Subcutaneous abdominal adipose tissue (tissue), 5 donors: ENCODE measurements around the gene DNAH11.
"Not testable (repeated sequence)": the region's sequence is repeated elsewhere in the genome, so short reads cannot be mapped to it uniquely, and the experiment has no call there.

ENCODE experiments used
- H3K27ac ChIP-seq: one replicate; pipeline ENCODE4 v1.7.0; 2013; ENCODE audit warnings: low read depth, mild to moderate bottlenecking, inconsistent platforms, low read length, moderate library complexity
- H3K27me3 ChIP-seq, 5 donors: one replicate each; pipeline ENCODE4 v1.7.0; 2013; ENCODE audit warnings: low read length in 5 of 5, inconsistent platforms in 1 of 5; ENCODE audit not compliant: control insufficient read depth in 5 of 5, insufficient read depth in 4 of 5
- H3K36me3 ChIP-seq, 5 donors: one replicate each; pipeline ENCODE4 v1.7.0; 2013; ENCODE audit warnings: low read length in 5 of 5; ENCODE audit not compliant: control insufficient read depth in 5 of 5, insufficient read depth in 5 of 5
- H3K4me1 ChIP-seq, 5 donors: one replicate each; pipeline ENCODE4 v1.7.0; 2013; ENCODE audit warnings: low read length in 5 of 5, mild to moderate bottlenecking in 3 of 5, moderate library complexity in 1 of 5; ENCODE audit not compliant: control insufficient read depth in 5 of 5, insufficient read depth in 5 of 5
- H3K4me3 ChIP-seq, 5 donors: one replicate each; pipeline ENCODE4 v1.7.0; 2013; ENCODE audit warnings: low read length in 5 of 5, low read depth in 1 of 5
- H3K9ac ChIP-seq, 5 donors: one replicate each; pipeline ENCODE4 v1.7.0; 2013; ENCODE audit warnings: low read length in 5 of 5, mild to moderate bottlenecking in 4 of 5, moderate library complexity in 3 of 5
- H3K9me3 ChIP-seq, 5 donors: one replicate each; pipeline ENCODE4 v1.7.0; 2013; ENCODE audit warnings: low read length in 5 of 5; ENCODE audit not compliant: control insufficient read depth in 5 of 5
- donor health status: healthy.
- donor health status: healthy.
- donor health status: healthy.
- donor health status: healthy.
- donor health status: healthy.

Gene DNAH11

GRCh38 chr7:21526007-21526406, 16.8 kb upstream of the DNAH11 start:
- no peak overlapping the region for H3K4me3 ChIP-seq
- H3K36me3 ChIP-seq: no peaks in the 10 kb centered on the region
- H3K27me3 ChIP-seq: peaks cover 0 to 3% (median 0%) of the 10 kb centered on the region in 5 donors
- H3K9me3 ChIP-seq: no peaks in the 10 kb centered on the region
- H3K27ac ChIP-seq: no peak overlapping the region
- no peak overlapping the region for H3K9ac ChIP-seq
- H3K4me1 ChIP-seq: no peaks in the 10 kb centered on the region

GRCh38 chr7:21526448-21526847, 16.4 kb upstream of the DNAH11 start:
- H3K9ac ChIP-seq: no peak overlapping the region
- H3K4me3 ChIP-seq: no peak overlapping the region
- peaks cover 0 to 3% (median 0%) of the 10 kb centered on the region in 5 donors for H3K27me3 ChIP-seq
- H3K27ac ChIP-seq: no peak overlapping the region
- no peaks in the 10 kb centered on the region for H3K9me3 ChIP-seq
- H3K4me1 ChIP-seq: no peaks in the 10 kb centered on the region
- no peaks in the 10 kb centered on the region for H3K36me3 ChIP-seq

- H3K9ac ChIP-seq, H3K9me3 ChIP-seq, H3K36me3 ChIP-seq, H3K4me3 ChIP-seq, H3K4me1 ChIP-seq, H3K27ac ChIP-seq, H3K27me3 ChIP-seq: not testable (repeated sequence)
Observed at GRCh38 chr7:21532485-21532884, 10.4 kb upstream of the DNAH11 start.

GRCh38 chr7:21533646-21534045, 9.2 kb upstream of the DNAH11 start:
- not testable (repeated sequence) for H3K27me3 ChIP-seq, H3K36me3 ChIP-seq, H3K4me1 ChIP-seq, H3K4me3 ChIP-seq, H3K9me3 ChIP-seq, H3K27ac ChIP-seq, H3K9ac ChIP-seq

- H3K27ac ChIP-seq, H3K9me3 ChIP-seq, H3K27me3 ChIP-seq, H3K9ac ChIP-seq, H3K4me3 ChIP-seq, H3K36me3 ChIP-seq, H3K4me1 ChIP-seq: not testable (repeated sequence)
Observed at GRCh38 chr7:21536445-21537118, 6.3 kb upstream of the DNAH11 start.

GRCh38 chr7:21538936-21539495, 3.8 kb upstream of the DNAH11 start:
- Histone ChIP-seq H3K9ac (no peak overlapping the region), H3K27me3 (peaks cover 16 to 26% (median 18%) of the 10 kb centered on the region in 5 donors), H3K4me3 (no peak overlapping the region), H3K4me1 (peaks cover 0 to 15% (median 14%) of the 10 kb centered on the region in 5 donors), H3K36me3 (no peaks in the 10 kb centered on the region), H3K9me3 (no peaks in the 10 kb centered on the region), H3K27ac (no peak overlapping the region)

- Histone ChIP-seq H3K4me1 (peaks cover 0 to 16% (median 14%) of the 10 kb centered on the region in 5 donors), H3K9me3 (no peaks in the 10 kb centered on the region), H3K27me3 (peaks cover 16 to 31% (median 21%) of the 10 kb centered on the region in 5 donors), H3K4me3 (peak overlapping the region; percentile 24 to 64 (median 49)), H3K9ac (no peak overlapping the region), H3K27ac (no peak overlapping the region), H3K36me3 (no peaks in the 10 kb centered on the region)
Observed at GRCh38 chr7:21543528-21544302, 876 bp downstream of the DNAH11 start.

- H3K9ac ChIP-seq: no peak overlapping the region
- H3K27me3 ChIP-seq: peaks cover 16 to 31% (median 21%) of the 10 kb centered on the region in 5 donors
- no peaks in the 10 kb centered on the region for H3K36me3 ChIP-seq
- H3K4me3 ChIP-seq: no peak overlapping the region
- peaks cover 0 to 16% (median 14%) of the 10 kb centered on the region in 5 donors for H3K4me1 ChIP-seq
- H3K9me3 ChIP-seq: no peaks in the 10 kb centered on the region
- no peak overlapping the region for H3K27ac ChIP-seq
Observed at GRCh38 chr7:21544303-21544656, 1.4 kb downstream of the DNAH11 start.

GRCh38 chr7:21544715-21545114, 1.9 kb downstream of the DNAH11 start:
- Histone ChIP-seq H3K9ac (no peak overlapping the region), H3K4me3 (no peak overlapping the region), H3K27ac (no peak overlapping the region), H3K27me3 (peaks cover 16 to 31% (median 21%) of the 10 kb centered on the region in 5 donors), H3K4me1 (peaks cover 0 to 16% (median 14%) of the 10 kb centered on the region in 5 donors), H3K9me3 (no peaks in the 10 kb centered on the region), H3K36me3 (no peaks in the 10 kb centered on the region)

- no peak overlapping the region for H3K4me3 ChIP-seq
- no peaks in the 10 kb centered on the region for H3K9me3 ChIP-seq
- H3K9ac ChIP-seq: no peak overlapping the region
- no peak overlapping the region for H3K27ac ChIP-seq
- no peaks in the 10 kb centered on the region for H3K36me3 ChIP-seq
- peaks cover 10 to 20% (median 19%) of the 10 kb centered on the region in 5 donors for H3K27me3 ChIP-seq
- H3K4me1 ChIP-seq: peaks cover 0 to 16% (median 14%) of the 10 kb centered on the region in 5 donors
Observed at GRCh38 chr7:21547501-21547900, 4.7 kb downstream of the DNAH11 start.
